ENCODE results near the gene ELFN2.
"Not testable (repeated sequence)": the region's sequence is repeated elsewhere in the genome, so short reads cannot be mapped to it uniquely, and the experiment has no call there.

ELFN2 gene

DNA sequence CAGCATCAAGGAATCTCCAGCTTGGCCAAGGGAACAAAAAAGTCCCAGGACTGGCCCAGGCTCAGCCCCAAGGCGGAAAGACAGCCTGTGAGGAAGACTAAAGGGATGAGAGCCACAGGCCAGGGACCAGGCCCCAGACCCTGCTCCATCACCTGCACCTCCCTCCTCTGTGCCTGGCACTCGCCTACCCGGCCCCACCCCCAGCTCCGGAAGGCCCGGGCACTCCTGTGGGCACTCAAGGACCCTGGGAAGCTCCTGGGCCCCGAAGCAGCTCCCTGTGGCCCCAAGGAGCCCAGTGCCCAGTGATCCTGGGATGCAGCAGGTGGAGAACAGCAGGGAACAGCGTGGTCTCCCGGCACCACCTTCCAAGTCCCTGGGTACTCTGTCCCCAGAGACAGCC is 18.2 kb downstream of the ELFN2 start:
- DNase-seq = no peak

DNA sequence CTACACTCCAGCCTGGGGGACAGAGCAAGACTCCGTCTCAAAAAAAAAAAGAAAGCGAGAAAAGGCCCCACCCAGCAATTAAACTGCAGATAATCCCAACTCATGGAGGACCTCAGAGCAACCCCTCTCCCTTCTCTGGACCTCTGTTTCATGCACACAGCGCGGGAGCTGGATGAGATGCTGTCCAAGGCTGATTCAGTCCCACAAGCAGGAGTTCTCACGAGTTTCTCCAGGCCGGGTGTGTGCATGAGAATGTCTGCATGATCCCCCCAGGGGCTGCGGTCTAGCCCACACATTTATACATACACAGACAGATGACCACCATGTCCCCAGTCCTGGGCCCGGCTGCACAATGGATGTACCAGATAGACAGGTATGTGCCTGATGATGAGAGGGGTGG is 19.4 kb downstream of the ELFN2 start:
- DNase-seq = no peak

GRCh38 chr22:37406441-37407235 is 20.6 kb downstream of the ELFN2 start:
- DNase-seq = no peak

- DNase-seq = no peak
Measured at GRCh38 chr22:37404091-37404490, 23.2 kb downstream of the ELFN2 start.

DNA sequence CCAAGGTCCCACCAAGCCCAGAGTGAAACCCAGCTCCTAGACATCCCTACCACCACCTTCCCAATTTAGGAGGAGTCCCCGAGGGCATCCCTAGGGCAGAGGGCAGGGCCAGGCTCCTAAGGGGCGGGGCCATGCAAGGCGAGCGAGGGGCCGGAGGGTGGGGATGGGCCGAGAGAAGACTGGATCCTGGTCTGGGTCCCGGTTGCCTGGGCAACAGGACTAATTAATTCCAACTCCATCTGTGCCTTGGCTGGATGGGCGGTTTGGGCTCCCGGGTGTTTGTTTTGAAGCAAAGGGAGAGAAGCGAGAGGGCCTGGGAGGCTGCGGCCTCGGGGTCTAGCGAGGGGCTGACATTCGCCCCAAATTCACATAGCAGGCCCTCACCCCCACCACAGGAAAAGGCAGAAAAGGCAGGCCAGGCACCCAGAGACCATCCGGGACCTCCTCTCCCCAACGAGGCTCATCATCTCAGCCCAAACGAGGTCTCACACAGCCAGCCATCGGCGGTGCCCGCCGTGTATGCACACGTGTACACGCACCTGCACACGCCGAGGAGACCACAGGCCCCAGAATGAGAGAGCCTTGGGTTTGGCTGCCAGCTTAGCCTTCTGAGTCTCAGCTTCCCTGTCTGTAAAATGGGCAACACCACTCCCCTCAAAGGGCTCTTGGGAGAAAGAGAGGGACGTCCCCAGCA is 23.9 kb downstream of the ELFN2 start:
- no peak for DNase-seq

DNA sequence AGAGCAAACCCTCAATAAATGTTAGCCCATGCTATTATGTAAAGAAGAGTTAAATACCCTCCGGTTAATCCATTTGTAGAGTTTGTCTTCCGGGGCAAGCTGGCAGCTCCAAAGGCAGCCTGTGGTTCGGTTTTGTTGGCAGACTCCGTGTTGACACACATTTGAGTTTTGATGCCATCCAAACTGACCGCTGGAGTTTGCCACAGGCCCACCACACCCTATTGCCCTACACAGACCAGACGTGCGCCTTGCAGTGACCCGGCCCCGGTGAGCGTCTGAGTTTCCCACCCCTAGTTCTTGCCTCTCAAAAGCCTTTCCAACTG is 25.1 kb downstream of the ELFN2 start:
- no peak for DNase-seq

- no peak for DNase-seq
Measured at GRCh38 chr22:37401401-37402183, 25.7 kb downstream of the ELFN2 start.

- DNase-seq = no peak
Measured at GRCh38 chr22:37400719-37401118, 26.6 kb downstream of the ELFN2 start.

DNA sequence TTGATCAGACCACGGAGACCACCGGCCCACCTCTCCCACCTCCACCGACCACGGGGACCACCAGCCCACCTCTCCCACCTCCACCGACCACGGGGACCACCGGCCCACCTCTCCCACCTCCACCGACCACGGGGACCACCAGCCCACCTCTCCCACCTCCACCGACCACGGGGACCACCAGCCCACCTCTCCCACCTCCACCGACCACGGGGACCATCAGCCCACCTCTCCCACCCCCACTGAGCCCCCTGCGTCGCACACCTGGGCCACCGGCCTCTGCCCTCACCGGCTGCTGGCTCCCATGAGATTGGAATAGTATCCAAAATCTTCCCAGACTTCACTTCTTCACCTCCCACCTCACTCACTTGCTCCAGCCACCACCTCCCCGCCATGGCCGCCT is 27.8 kb downstream of the ELFN2 start:
- not testable (repeated sequence) for DNase-seq

- DNase-seq = no peak
Measured at GRCh38 chr22:37397226-37397625, 30.1 kb downstream of the ELFN2 start.

DNA sequence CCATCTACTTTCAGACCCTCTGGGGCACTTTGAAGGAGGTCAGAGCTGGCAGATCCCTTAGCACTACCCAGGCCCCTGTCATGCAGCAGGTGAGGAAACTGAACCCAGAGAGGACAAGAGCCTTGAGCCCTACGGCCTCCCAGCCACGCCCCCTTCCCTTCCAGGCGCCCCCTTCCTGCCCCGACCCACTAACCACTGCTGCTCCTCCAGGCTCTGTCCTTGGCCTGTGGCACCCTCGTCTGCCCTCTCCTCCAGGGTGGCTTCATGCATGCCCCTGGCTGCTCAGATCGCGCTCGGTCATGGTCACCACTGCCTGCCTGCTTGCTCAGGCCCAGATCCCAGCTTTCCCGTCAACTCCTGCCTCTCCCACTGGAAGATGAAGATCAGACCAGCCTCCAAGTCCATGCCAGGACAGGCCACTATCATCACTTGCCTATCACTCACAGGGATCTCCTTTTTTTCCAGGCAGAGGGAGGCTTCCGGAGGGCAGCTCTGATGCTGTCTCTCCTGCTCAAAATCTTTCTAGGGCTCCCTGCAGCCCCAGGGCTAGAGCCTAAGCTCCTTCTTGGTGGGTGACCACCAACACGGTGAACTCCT is 30.7 kb downstream of the ELFN2 start:
- no peak for DNase-seq

DNA sequence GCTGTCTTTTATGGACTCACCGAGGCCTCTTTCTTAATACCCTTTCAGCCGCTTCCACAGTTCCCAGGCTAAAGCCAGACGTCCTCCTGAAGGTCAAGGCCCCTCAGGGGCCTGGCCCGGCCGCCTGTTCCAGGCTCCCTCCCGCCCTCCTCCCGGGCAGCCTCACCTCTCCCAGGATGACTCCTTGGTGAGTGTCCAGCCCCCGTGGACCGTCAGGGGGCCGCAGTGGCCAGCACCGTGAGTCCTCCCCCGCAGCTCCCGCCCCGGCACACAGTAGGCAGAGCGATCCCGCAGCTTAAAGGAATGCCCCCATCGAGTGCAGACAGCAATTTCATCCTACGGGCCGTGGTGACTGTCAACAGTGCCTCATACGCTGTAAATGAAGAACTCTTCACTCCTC is 32.9 kb downstream of the ELFN2 start:
- DNase-seq = no peak

DNA sequence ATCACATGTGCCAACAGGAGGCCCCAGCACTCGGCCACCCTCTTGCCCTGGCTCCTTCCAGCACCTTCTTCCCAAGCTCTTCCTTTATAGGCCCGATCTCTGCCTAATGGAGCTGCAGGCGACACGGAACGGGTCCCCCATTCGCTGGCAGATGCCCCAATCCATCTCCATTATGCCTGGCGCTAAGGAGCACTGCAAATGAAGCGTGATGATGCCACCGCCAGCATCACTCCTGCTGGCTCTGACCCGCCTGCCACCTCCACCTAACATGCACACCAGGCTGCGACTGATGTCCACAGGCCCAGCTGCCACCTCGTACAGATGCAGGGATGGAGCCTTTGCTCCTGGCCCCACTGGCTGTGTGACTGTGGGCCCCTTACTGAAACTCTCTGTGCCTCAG is 33.5 kb downstream of the ELFN2 start:
- no peak for DNase-seq

DNA sequence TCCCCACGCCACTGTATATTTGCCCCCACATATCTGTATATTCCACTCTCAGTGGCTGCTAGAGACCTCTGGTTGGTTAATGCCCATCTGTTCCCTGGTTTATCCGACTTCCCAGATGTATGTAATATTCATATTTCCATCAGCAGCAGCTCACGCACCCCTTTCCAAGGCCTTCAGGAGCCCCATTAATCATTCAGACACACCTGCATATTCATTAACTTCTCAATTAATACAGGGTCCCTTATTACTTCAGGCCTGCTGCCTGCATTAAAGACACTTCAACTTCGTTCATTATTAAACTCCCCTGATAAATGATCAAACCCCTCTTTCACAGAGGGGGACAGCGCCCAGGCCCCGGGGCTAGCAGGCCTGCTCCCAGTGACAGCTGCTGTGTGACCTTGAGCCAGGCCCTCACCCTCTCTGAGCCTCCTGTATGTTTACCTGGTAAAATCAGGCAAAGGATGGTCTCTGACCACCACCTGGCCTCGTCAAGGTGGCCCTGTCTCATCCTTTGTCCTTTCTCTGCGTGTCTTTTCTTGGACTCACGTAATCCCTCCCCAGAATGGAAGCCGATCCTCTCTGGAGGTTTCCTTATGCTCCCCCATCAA is 34.5 kb downstream of the ELFN2 start:
- DNase-seq = no peak

DNA sequence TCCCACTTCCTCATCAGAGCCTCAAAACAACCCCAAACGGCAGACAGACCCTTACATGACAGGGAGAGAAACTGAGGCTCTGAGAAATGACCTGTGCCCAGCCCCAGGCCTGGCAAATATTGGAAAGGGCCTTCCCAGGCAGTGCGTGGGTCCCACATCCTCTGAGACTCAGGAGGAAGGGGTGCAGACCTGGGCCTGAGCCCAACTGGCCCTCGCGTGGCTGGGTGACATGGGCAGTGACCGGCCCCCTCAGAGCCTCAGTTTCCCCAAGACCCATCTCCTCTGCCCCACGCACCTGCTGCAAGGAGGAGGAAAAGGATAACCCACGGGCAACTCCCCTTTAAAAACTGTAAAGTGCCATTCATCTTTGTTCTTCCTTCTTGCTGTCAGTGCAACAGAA is 35.6 kb downstream of the ELFN2 start:
- DNase-seq = no peak

DNA sequence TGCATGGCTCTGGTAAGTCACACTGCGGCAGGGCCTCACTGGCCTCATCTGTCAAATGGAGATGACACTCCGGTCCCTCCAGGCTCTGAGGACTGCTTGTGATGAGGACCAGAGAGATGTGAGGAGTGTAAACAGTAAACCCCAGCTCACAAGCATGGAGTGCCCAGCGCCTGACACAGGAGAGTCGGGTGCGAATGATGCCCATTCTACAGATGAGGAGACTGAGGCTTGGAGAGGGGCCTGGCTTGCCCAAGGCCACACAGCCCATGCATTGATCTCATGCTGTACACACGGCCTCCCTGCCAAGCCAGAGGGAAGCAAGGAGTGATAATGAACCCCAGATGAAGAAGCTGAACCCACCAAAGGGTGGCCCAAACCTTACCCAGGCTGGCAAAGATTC is 37.2 kb downstream of the ELFN2 start:
- no peak for DNase-seq

DNA sequence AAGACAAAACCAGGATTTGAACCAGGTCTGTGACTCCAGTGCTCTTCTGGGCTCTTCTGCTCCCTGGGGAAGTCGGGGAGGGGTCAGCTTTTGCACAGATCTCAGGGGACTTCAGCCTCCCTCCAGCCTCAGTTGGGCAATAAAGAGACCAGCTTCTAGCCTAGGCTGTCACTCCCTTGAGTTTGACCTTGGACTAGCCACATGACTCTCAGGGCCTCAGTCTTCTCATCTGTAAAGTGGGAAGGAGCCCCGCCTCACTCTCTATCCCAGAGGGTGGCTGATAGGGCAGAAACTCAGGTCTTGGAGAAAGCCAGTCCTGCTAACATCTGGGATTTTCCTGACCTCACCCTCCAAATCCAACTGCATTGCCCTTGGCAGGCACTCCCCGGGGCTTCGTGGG is 38.7 kb downstream of the ELFN2 start:
- DNase-seq = no peak

- DNase-seq = no peak
Measured at GRCh38 chr22:37387793-37388192, 39.5 kb downstream of the ELFN2 start.

DNA sequence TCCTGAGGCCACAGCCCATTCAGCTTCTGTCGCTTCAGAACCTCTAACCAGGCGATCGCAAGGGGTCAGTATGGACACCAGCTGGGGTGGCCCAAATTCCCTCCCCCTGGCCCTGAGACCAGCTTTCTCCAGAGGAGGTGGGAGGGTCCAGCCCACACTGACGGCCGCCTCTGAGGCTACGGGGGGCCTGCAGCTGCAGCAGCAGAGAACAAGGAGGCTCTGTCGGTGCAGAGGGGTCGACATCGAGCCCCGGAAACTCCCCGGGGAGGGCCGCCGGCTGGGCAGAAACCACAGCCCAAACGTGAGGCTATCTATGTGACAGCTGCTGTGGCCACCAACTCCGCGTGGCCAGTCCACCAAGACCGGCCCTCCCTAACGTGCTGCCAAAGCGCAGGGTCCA is 40.8 kb downstream of the ELFN2 start:
- DNase-seq = no peak

DNA sequence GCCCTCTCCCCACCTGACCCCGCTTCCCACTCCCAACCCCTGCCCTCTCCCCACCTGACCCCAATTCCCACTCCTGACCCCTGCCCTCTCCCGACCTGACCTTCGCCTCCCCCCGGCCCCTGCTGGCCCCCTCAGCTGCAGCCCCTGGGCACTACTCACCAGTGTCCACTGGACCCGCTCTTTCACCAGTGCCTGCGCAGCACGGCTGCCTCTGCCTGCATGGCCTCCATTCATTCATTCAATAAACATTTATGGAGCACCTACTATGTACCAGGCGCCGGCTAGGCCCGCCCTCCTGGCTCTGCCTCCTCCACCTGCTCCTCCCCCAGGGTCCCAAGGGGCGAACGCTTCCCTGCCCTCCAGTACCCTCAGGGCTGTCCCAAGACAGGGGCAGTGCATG is 42.6 kb downstream of the ELFN2 start:
- DNase-seq = no peak

DNA sequence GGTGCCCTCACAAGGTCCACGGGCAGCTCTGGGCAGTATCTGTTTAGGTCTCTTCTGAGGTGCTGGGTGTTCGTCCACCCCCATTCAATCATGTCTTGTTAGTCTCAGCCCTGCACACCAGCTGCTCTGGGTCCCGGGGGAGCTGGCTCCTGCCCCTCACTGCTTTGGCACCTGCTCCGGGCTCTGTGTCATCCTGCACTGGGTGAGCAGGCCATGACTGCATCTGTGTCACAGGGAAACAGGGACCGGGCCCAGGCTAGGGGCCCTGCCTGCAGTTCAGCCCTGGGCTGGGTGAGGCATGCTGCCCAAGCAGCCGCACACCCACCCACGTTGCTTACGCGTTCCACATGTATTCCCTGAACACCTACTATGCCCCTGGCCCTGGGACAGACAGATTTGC is 43.9 kb downstream of the ELFN2 start:
- no peak for DNase-seq

- DNase-seq = no peak
Measured at GRCh38 chr22:37381489-37381888, 45.8 kb downstream of the ELFN2 start.

DNA sequence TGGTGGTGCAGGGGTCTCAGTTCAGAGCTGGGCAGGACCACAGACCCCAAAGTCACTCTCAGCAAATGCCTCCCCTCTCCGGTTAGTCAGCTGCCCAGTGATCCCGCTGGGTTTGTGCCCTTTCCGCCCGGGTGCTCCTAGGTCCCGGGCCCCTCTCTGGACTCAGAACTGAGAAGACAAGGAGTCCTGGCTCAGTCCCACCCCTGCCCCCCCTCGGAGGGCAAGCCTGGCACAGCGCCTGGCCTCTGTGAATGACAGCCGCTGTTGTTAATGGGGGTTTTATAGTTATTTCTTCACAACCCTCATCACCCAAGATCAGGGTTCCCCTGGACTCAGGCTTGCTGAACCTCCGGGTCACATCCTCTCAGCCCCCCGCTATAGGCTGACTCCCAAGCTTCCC is 47.6 kb downstream of the ELFN2 start:
- DNase-seq = no peak
